H1 (cell line): ENCODE measurements around the gene UBE2E1. TPM values are rescaled to one million over a fixed set of nuclear protein-coding genes. Genes with fewer than 3 reads are reported as not detected.

Source experiments
- CTCF ChIA-PET: fragments of 300-600 bp; sonication (Branson Sonifier 250); formaldehyde crosslinking; loops from one replicate; lab custom pipeline; 2021; ENCODE audit not compliant: partially characterized antibody; lab: Charles Lee
- POLR2A ChIA-PET: fragments of 300-600 bp; sonication (Branson Sonifier 250); formaldehyde crosslinking; loops from one replicate; lab custom pipeline; 2021; ENCODE audit warnings: inconsistent platforms; ENCODE audit not compliant: partially characterized antibody; lab: Charles Lee
- DNase-seq, 2 experiments: peaks; one replicate each; pipeline versions ENCODE4 v3.0.0 to v3.0.0-alpha.2; 2010 to 2022; ENCODE audit warnings: low spot score in 2 of 2, low read depth in 1 of 2, mixed read lengths in 1 of 2
- FAIRE-seq: peaks from 2 replicates; lab custom pipeline; 2011; peaks lifted over from hg19 to GRCh38; lab: Jason Lieb, UNC
- H2AFZ ChIP-seq: 2 replicates; pipeline ENCODE4 v1.8.1; 2012; ENCODE audit warnings: low read length, inconsistent platforms
- H2AK5ac ChIP-seq: 2 replicates; pipeline ENCODE4 v1.6.1; 2013; ENCODE audit warnings: low read depth, low read length
- H2BK120ac ChIP-seq: replicated peaks from 2 replicates; pipeline ENCODE3; 2013; ENCODE audit warnings: low read depth, low read length, inconsistent platforms
- H2BK12ac ChIP-seq: 2 replicates; pipeline ENCODE4 v1.6.1; 2013; ENCODE audit warnings: low read depth, low read length
- H2BK15ac ChIP-seq: 2 replicates; pipeline ENCODE4 v1.6.1; 2013; ENCODE audit warnings: low read length
- H2BK20ac ChIP-seq: 2 replicates; pipeline ENCODE4 v1.6.1; 2013; ENCODE audit warnings: low read length
- H2BK5ac ChIP-seq: 2 replicates; pipeline ENCODE4 v1.6.1; 2013; ENCODE audit warnings: low read depth, low read length
- H3K14ac ChIP-seq: 2 replicates; pipeline ENCODE4 v1.6.1; 2013; ENCODE audit warnings: inconsistent platforms; ENCODE audit not compliant: insufficient read length
- H3K18ac ChIP-seq: 2 replicates; pipeline ENCODE4 v1.6.1; 2013; ENCODE audit warnings: low read length; ENCODE audit errors: extremely low read depth
- H3K23ac ChIP-seq: 2 replicates; pipeline ENCODE4 v1.6.1; 2013; ENCODE audit warnings: inconsistent platforms; ENCODE audit not compliant: insufficient read length
- H3K23me2 ChIP-seq: 2 replicates; pipeline ENCODE4 v1.6.1; 2013; ENCODE audit warnings: low read depth, low read length
- H3K27ac ChIP-seq: 2 replicates; pipeline ENCODE4 v1.6.1; 2011; ENCODE audit warnings: low read depth, low read length, inconsistent platforms
- H3K27me3 ChIP-seq, 4 experiments: replicated peaks in 1 of 4; 1 replicate in 1 of 4; 2 replicates in 3 of 4; pipeline versions ENCODE4 v1.6.1 to v1.8.1; 2011 to 2013; ENCODE audit warnings: low read length in 3 of 4, mild to moderate bottlenecking in 3 of 4, inconsistent platforms in 2 of 4, mixed read lengths in 2 of 4, moderate library complexity in 1 of 4; ENCODE audit not compliant: control insufficient read depth in 3 of 4, insufficient read depth in 3 of 4; ENCODE audit errors: extremely low read depth in 1 of 4
- H3K36me3 ChIP-seq, 4 experiments: 2 replicates each; pipeline versions ENCODE4 v1.6.1 to v1.8.1; 2011 to 2013; ENCODE audit warnings: mild to moderate bottlenecking in 4 of 4, low read length in 3 of 4, moderate library complexity in 2 of 4, control low read depth in 1 of 4, inconsistent platforms in 1 of 4; ENCODE audit not compliant: insufficient read depth in 4 of 4, control insufficient read depth in 2 of 4
- H3K4ac ChIP-seq: replicated peaks from 2 replicates; pipeline ENCODE3; 2013; ENCODE audit warnings: low read length, low read depth, mixed read lengths, inconsistent platforms; ENCODE audit not compliant: insufficient read length
- H3K4me1 ChIP-seq, 4 experiments: replicated peaks in 1 of 4; 1 replicate in 1 of 4; 2 replicates in 3 of 4; pipeline versions ENCODE4 v1.6.1 to v1.8.1; 2011 to 2013; ENCODE audit warnings: low read length in 3 of 4, inconsistent platforms in 2 of 4, mixed read lengths in 1 of 4; ENCODE audit not compliant: insufficient read depth in 4 of 4, control insufficient read depth in 3 of 4
- H3K4me2 ChIP-seq, 2 experiments: 2 replicates each; pipeline versions ENCODE4 v1.6.1 to v1.8.1; 2011 to 2013; ENCODE audit warnings: low read depth in 2 of 2, low read length in 2 of 2, control low read depth in 1 of 2, inconsistent platforms in 1 of 2, mild to moderate bottlenecking in 1 of 2; ENCODE audit not compliant: insufficient read depth in 1 of 2
- H3K4me3 ChIP-seq, 4 experiments: fragments of 200-600, 300-600 bp in 1 of 4; sonication (generic), shearing (Covaris generic), sonication (Bioruptor Twin) in 1 of 4; 2 replicates each; pipeline versions ENCODE4 v1.5.1 to v1.8.1; 2011 to 2016; ENCODE audit warnings: low read length in 4 of 4, low read depth in 3 of 4, control low read depth in 2 of 4, inconsistent platforms in 2 of 4, mild to moderate bottlenecking in 2 of 4, mixed read lengths in 1 of 4, moderate library complexity in 1 of 4; ENCODE audit not compliant: insufficient read depth in 2 of 4; ENCODE audit errors: extremely low read depth in 1 of 4
- H3K56ac ChIP-seq: replicated peaks from 2 replicates; pipeline ENCODE3; 2013; ENCODE audit warnings: low read depth, mild to moderate bottlenecking, mixed read lengths, low read length, inconsistent platforms; ENCODE audit not compliant: insufficient read length
- H3K79me1 ChIP-seq: 2 replicates; pipeline ENCODE4 v1.6.1; 2013; ENCODE audit warnings: low read depth, low read length, control low read depth
- H3K79me2 ChIP-seq, 2 experiments: 2 replicates each; pipeline versions ENCODE4 v1.6.1 to v1.8.1; 2012 to 2013; ENCODE audit warnings: low read length in 2 of 2, mild to moderate bottlenecking in 2 of 2, inconsistent platforms in 1 of 2; ENCODE audit not compliant: insufficient read depth in 2 of 2, control insufficient read depth in 1 of 2
- H3K9ac ChIP-seq, 4 experiments: replicated peaks in 1 of 4; 1 replicate in 1 of 4; 2 replicates in 3 of 4; pipeline versions ENCODE4 v1.6.1 to v1.8.1; 2011 to 2013; ENCODE audit warnings: low read depth in 3 of 4, low read length in 3 of 4, control low read depth in 2 of 4, mild to moderate bottlenecking in 2 of 4, moderate library complexity in 2 of 4, inconsistent platforms in 1 of 4; ENCODE audit errors: extremely low read depth in 1 of 4
- H3K9me3 ChIP-seq, 2 experiments: 2 replicates each; pipeline versions ENCODE4 v1.6.1 to v1.8.1; 2012 to 2013; ENCODE audit warnings: mild to moderate bottlenecking in 2 of 2, moderate library complexity in 2 of 2, control low read depth in 1 of 2, inconsistent platforms in 1 of 2, low read depth in 1 of 2, low read length in 1 of 2, mixed read lengths in 1 of 2; ENCODE audit not compliant: insufficient read depth in 2 of 2
- H4K20me1 ChIP-seq, 2 experiments: replicated peaks in 1 of 2; 2 replicates each; pipeline versions ENCODE3 to v1.8.1; 2011 to 2013; ENCODE audit warnings: inconsistent platforms in 2 of 2, low read length in 2 of 2, mild to moderate bottlenecking in 1 of 2; ENCODE audit not compliant: insufficient read depth in 2 of 2, control insufficient read depth in 1 of 2
- H4K5ac ChIP-seq: 2 replicates; pipeline ENCODE4 v1.6.1; 2013; ENCODE audit warnings: low read length, low read depth, mixed read lengths, inconsistent platforms; ENCODE audit not compliant: insufficient read length
- H4K8ac ChIP-seq: 2 replicates; pipeline ENCODE4 v1.8.0; 2013; ENCODE audit warnings: mild to moderate bottlenecking, moderate library complexity, low read length, inconsistent platforms; ENCODE audit not compliant: insufficient read depth; ENCODE audit errors: extremely low read depth
- H4K91ac ChIP-seq: replicated peaks from 2 replicates; pipeline ENCODE3; 2013; ENCODE audit warnings: low read length, mixed read lengths, inconsistent platforms; ENCODE audit not compliant: insufficient read length
- CHD1 ChIP-seq: IDR thresholded peaks from 2 replicates; pipeline ENCODE4 v1.6.1; 2012; ENCODE audit warnings: low read depth, low read length, improper control_type of control experiment
- CTCF ChIP-seq, 3 experiments: IDR thresholded peaks; 1 replicate in 2 of 3; 2 replicates in 1 of 3; pipeline versions ENCODE4 v1.5.1 to v1.6.1; 2011; ENCODE audit warnings: low read length in 3 of 3, mild to moderate bottlenecking in 3 of 3, inconsistent platforms in 2 of 3, low read depth in 1 of 3, moderate library complexity in 1 of 3; ENCODE audit not compliant: insufficient read depth in 1 of 3; ENCODE audit errors: control extremely low read depth in 1 of 3
- EGR1 ChIP-seq: IDR thresholded peaks from 2 replicates; pipeline ENCODE4 v1.6.1; 2011; ENCODE audit warnings: low read depth, low read length, borderline replicate concordance
- GABPA ChIP-seq: IDR thresholded peaks from 2 replicates; pipeline ENCODE4 v1.6.1; 2011; ENCODE audit warnings: mild to moderate bottlenecking, low read length, moderate library complexity, borderline replicate concordance; ENCODE audit not compliant: insufficient read depth
- MAFK ChIP-seq: IDR thresholded peaks from 2 replicates; pipeline ENCODE4 v1.6.1; 2012; ENCODE audit warnings: low read depth, mild to moderate bottlenecking, improper control_type of control experiment, low read length
- SAP30 ChIP-seq: fragments of 300-600 bp; sonication (generic); IDR thresholded peaks from 2 replicates; pipeline ENCODE4 v1.7.1; 2012; ENCODE audit warnings: low read length, moderate library complexity, mild to moderate bottlenecking, inconsistent platforms; ENCODE audit not compliant: insufficient read depth, insufficient replicate concordance
- SP1 ChIP-seq: IDR thresholded peaks from 2 replicates; pipeline ENCODE4 v1.6.1; 2011; ENCODE audit warnings: low read depth, low read length
- SRF ChIP-seq: IDR thresholded peaks from 2 replicates; pipeline ENCODE4 v1.6.1; 2011; ENCODE audit warnings: mild to moderate bottlenecking, low read depth, low read length, moderate library complexity
- WGBS, 2 experiments: shearing (Covaris generic) in 1 of 2; methylation state at CpG; one replicate each; pipeline versions ENCODE4 v1.1.6 to v1.1.7; 2013 to 2015; ENCODE audit warnings: low lambda C conversion rate in 2 of 2, mixed read lengths in 2 of 2, inconsistent platforms in 1 of 2, low coverage in 1 of 2, missing lambda C conversion rate in 1 of 2; ENCODE audit not compliant: insufficient replicate concordance in 2 of 2, insufficient coverage in 1 of 2, insufficient read length in 1 of 2; ENCODE audit errors: extremely low coverage in 1 of 2, missing lambda C conversion rate in 1 of 2; 5-methylcytosine and 5-hydroxymethylcytosine counted together
- polyA plus RNA-seq, 7 experiments: library from polyadenylated mRNA; depleted of rRNA in 3 of 7; stranded (reverse) in 5 of 7; unstranded in 2 of 7; fragments of >200 nt in 5 of 7; fragments of 200-250 nt in 2 of 7; gene quantifications; 1 replicate in 5 of 7; 2 replicates in 1 of 7; 4 replicates in 1 of 7; pipeline versions ENCODE4 v1.2.1 to v1.2.3, GENCODE V29; 2011 to 2013; ENCODE audit warnings: missing spikeins in 2 of 7, mixed read lengths in 2 of 7
- total RNA-seq: library from RNA; stranded (reverse); fragmentation: NEBNext Ultra II Directional; extraction: Animal tissue kit (Norgen Biotek cat#: 25700); gene quantifications from 2 replicates; pipeline ENCODE4 v1.2.1, GENCODE V29; 2021

Gene UBE2E1
- total and polyA plus RNA-seq, 2 of the 8 experiments (the other 6 are each of a cell fraction or from before 2014, with no cell fraction given), result 109 to 141 TPM

DNA sequence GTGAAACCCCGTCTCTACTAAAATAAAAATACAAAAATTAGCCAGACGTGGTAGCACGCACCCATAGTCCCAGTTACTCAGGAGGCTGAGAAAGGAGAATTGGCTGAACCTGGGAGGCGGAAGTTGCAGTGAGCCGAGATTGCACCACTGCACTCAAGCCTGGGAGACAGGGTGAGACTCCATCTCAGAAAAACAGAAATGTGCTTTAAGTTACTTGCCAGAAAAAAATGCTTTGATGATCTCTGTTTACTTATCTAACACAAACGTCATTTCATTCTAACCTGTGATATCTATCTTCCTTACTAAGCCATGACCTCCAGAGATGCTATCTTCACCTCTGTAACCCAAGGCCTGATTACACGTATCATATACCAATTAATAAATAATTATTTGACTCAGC is 103.6 kb downstream of the UBE2E1 start:
- Histone ChIP-seq H3K56ac (no peak overlapping the region), H2BK120ac (no peak overlapping the region), H3K27ac (no peak overlapping the region), H3K14ac (no peak overlapping the region), H4K20me1 (no peaks in the 10 kb centered on the region), H2BK20ac (no peak overlapping the region), H3K4ac (no peak overlapping the region), H4K8ac (no peak overlapping the region), H3K23ac (no peak overlapping the region), H3K27me3 (peaks cover 0 to 1% (median 0%) of the 10 kb centered on the region in 4 experiments; a peak in 1 of 7 replicates), H3K23me2 (no peaks in the 10 kb centered on the region), H3K36me3 (peaks cover 0 to 18% (median 7%) of the 10 kb centered on the region in 4 experiments; a peak in 4 of 8 replicates), H3K4me1 (no peaks in the 10 kb centered on the region), H3K4me3 (no peak overlapping the region), H3K9me3 (no peaks in the 10 kb centered on the region), H3K4me2 (no peak overlapping the region), H4K5ac (no peak overlapping the region), H2AFZ (no peak overlapping the region), H4K91ac (no peak overlapping the region), H3K79me1 (no peaks in the 10 kb centered on the region), H3K79me2 (peaks cover 0 to 19% of the 10 kb centered on the region in 2 experiments; a peak in 2 of 4 replicates), H2BK5ac (no peak overlapping the region), H2AK5ac (no peak overlapping the region), H2BK15ac (no peak overlapping the region), H2BK12ac (no peak overlapping the region), H3K18ac (no peak overlapping the region), H3K9ac (peak overlapping the region in 1 of 4 experiments; percentile 53; a peak in 1 of 7 replicates)
- ChIA-PET CTCF (no interaction called here), POLR2A (interaction anchor here (5.4 kb wide), 1 partner anchor 9 kb away, joined by 47 read pairs; the partner anchor contains the start of genes NKIRAS1 and RPL15)
- 91% methylated on average over 7 of the region's 7 CpGs; no CpG with 5 or more reads in 1 of the 2 experiments for WGBS, 2 experiments
- DNase-seq (no peak), FAIRE-seq (no peak)
- TF ChIP-seq GABPA (no peak), CTCF (IDR thresholded peaks at IDR 0.05; ENCODE audit: control extremely low read depth in 1 of 3, insufficient read depth in 1 of 3, low read depth in 1 of 3, low read length in 3 of 3) (no peak), CHD1 (no peak), SRF (no peak), SAP30 (no peak), SP1 (no peak), MAFK (no peak), EGR1 (no peak)
